CD4-positive, alpha-beta T cell treated with Interleukin-4 for 4 hours (primary cell): Measurements from ENCODE around the gene INCENP.
"Not testable (repeated sequence)": the region's sequence is repeated elsewhere in the genome, so short reads cannot be mapped to it uniquely, and the experiment has no call there.

ENCODE experiments used
- DNase-seq: peaks from one replicate; pipeline ENCODE4 v3.0.0-alpha.2; 2020

The INCENP gene

DNA sequence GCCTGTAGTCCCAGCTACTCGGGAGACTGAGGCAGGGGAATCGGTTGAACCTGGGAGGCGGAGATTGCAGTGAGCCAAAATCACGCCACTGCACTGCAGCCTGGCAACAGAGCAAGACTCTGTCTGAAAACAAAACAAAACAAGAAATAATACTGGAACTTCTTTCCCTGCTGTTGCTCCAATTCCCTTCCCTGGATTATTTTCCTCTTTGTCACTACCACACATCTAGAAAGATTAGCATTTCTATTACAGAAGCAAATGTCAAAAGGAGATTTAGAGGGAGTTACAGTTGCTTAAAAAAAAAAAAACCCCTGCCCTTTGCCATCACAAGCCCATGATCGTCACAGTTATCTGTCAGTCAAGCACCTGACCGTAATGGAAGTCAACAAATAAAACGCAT is 48.5 kb downstream of the INCENP start:
- DNase-seq: no peak

DNA sequence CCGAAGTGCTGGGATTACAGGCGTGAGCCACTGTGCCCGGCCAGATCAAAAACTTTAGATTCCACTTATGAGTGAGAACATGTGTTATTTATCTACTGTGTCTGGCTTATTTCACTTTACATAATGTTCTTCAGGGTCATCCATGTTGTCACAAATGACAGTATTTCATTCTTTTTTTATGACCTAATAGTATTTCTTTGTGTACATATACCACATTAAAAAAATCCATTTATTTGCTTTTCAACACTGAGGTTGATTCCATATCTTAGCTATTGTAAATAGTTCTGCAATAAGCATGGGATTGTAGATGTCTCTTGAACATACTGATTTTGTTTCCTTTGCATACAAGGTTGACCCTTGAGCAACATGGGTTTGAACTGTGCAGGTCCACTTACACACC is 53.0 kb downstream of the INCENP start:
- DNase-seq: no peak

DNA sequence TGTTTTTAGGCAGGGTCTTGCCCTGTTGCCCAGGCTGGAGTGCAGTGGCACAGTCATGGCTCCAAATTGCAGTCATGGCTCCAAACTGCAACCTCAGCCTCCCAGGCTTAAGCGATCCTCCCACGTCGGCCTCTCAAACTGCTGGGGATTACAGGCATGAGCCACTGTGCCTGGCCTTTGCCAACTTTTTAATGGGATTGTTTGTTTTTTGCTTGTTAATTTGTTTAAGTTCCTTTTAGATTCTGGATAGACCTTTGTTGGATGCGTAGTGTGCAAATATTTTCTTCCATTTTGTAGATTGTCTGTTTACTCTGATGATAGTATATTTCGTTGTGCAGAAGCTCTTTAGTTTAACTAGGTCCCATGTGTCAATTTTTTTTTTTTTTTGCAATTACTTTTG is 56.2 kb downstream of the INCENP start:
- DNase-seq: no peak

DNA sequence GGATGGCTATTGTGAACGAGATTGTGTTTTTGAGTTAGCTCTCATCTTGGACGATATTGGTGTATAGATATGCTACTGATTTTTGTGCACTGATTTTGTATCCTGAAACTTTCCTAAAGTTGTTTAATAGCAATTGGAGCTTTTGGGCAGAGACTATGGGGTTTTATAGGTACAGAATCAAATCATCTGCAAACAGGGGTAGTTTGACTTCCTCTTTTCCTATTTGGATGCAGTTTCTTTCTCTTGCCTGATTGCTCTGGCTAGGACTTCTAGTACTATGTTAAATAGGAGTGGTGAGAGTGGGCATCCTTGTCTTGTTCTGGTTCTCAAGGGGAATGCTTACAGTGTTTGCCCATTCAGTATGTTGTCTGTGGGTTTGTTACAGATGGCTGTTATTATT is 57.3 kb downstream of the INCENP start:
- no peak for DNase-seq

DNA sequence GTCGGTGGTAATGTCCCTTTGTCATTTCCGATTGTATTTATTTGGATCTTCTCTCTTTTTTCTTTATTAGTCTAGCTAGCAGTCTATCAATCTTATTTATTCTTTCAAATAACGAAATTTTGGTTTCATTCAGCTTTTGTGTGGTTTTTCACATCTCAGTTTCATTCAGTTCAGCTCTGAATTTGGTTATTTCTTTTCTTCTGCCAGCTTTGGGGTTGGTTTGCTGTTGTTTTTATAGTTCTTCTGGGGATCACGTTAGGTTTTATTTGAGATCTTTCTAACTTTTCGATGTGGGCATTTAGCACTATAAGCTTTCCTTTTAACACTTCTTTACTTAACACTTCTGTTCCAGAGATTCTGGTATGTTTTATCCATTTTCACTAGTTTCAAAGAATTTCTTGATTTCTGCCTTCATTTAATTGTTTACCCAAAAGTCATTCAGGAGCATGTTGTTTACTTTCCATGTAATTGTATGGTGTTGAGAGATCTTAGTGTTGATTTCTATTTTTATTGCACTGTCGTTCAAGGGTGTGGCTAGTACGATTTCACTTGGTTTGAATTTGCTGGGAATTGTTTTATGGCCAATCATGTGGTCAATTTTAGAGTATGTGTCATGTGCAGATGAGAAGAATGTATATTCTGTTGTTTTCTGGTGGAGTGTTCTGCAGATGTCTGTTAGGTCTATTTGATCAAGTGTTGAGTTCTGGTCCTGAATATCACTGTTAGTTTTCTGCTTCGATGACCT is 58.5 kb downstream of the INCENP start:
- DNase-seq: no peak

DNA sequence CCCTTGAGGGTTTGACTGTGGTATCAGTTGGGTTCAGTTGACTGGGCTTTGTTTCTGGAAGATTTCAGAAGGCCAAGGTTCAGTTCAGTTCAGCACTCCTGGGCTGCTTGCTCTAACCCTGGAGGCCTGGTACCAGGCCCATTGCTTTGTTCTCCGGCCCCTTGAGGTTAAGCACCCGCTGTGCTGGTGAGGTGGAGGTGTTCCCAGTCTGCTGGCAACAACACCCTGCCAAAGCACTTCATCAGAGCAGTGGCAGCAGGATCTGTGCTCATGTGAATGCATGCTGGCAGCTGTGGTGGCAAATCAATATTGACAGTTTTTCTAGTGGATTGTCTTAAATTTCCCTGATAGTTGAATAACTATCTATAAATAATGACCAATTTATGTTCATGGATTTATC is 62.4 kb downstream of the INCENP start:
- DNase-seq: no peak

DNA sequence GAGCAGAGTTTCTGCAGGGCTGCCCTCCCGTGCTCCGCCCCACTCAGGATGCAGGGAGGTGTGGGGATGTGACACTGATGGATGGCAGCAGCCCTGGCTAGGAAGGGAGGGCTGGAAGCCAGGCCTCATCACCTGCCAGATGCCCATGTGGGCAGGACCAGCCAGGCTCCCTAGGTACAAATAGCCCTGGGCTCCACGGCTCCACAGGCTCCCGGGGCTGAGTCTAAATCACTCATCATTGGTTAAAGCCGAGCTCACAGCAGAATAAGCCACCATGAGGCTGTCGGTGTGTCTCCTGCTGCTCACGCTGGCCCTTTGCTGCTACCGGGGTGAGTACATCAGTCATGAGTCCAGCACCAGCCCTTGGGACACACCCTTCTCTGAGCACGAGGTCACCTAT is 66.2 kb downstream of the INCENP start, which contains the start of gene SCGB1D1:
Gene SCGB1D1, plus strand, starts transcription at position 206 of the 400 bp plus-strand sequence. Its CDS starts 69 bp downstream, at position 275.
- DNase-seq: no peak

DNA sequence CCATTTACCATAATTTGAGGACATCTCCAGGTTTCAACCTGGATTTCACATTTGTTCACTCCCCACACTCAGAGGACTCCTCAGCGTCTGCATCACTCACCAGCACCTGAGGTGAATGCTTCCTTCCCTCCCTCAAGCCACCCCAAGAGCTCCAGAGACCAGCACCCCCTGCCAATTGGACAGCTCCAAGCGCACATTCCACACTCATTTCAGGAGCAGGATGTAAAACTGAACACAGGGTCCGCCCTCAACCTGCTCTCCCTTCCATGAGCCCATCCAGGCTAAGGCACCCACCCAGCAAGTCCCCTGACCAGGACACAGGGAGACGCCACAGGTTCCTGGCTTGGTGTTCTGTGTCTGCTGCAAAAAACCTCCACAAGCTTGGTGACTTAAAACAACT is 70.1 kb downstream of the INCENP start:
- DNase-seq: no peak

DNA sequence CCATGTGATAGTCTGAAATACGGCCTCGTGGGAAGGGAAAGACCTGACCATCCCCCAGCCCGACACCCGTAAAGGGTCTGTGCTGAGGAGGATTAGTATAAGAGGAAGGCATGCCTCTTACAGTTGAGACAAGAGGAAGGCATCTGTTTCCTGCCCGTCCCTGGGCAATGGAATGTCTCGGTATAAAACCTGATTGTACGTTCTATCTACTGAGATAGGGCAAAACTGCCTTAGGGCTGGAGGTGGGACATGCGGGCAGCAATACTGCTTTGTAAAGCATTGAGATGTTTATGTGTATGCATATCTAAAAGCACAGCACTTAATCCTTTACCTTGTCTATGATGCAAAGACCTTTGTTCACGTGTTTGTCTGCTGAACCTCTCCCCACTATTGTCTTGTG is 71.2 kb downstream of the INCENP start:
- DNase-seq: not testable (repeated sequence)

DNA sequence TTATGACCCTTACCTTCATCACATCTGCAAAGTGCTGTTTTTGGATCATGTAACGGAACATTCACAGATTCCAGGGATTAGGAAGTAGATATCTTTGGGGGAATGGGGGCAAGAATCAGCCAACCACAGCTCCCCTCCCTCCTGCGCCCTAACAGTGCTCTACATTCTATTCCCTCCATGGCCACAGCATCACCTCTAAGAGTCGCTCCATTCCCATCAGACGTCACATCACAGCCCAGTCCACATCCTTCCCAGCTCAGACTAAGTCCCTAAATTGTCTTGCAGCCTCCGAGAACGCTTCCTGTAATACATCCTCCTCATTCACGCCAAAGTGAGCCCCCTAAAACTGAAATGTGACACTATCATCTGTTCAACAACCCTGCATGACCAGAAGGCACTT is 72.1 kb downstream of the INCENP start:
- no peak for DNase-seq

DNA sequence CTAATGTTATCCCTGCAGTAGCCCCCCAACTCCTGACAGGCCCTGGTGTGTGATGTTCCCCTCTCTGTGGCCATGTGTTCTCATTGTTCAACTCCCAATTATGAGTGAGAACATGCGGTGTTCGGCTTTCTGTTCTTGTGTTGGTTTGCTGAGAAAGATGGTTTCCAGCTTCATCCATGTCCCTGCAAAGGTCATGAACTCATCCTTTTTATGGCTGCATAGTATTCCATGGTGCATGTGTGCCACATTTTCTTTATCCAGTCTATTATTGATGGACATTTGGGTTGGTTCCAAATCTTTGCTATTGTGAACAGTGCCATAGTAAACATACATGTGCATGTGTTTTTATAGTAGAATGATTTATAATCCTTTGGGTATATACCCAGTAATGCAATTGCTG is 73.6 kb downstream of the INCENP start:
- DNase-seq: not testable (repeated sequence)

DNA sequence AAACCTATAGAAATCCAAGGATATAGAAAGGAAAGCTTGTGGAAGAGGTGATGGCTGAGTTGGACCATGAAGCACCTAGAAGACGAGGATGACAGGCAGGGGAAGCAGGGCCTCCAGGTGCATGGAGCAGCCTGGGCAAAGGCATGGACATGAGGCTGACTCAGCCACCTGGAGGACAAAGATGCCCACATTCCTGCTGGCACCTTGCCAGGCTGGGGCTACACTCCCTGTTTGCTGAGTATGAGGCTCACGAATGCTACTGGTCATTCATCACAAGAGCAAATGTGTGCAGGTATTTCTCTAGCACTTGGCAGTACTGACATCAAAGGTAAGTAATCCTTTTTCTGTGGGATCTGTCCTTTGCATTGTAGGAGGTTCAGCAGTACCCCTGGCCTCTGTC is 77.6 kb downstream of the INCENP start:
- DNase-seq: no peak
